ENCODE data around the gene PEAK1. TPM values are rescaled to one million over a fixed set of nuclear protein-coding genes. Genes with fewer than 3 reads are reported as not detected.
A peak's percentile ranks its signal among the peaks of the same experiment; 100 is the strongest.

Gene PEAK1
- total RNA-seq, 1 donor from 2014 or later = 75.2 TPM

DNA sequence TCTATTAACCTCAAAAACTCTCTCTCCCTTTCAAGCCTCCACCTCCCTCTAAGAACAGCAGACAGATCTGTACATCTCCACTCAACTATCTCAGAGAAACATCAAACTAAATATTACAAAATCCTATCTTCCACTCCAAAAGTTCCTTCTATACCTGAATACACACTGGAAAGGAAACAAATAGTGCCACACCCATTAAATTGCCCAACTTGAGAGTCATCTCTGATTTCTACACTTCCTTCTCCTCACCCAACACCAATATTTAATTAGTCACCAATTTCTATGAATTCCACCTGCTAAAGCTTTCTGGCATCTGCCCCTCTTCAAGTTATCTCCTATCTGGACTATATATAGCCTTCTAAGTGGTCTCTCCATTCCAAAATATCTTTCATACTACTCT lies 65.8 kb downstream of the PEAK1 start:
- peaks cover 69% of the 10 kb centered on the region for H3K4me1 ChIP-seq
- intact Hi-C loops (cut with micrococcal nuclease) = no loop called here
- no peak overlapping the region for H3K4me3 ChIP-seq

DNA sequence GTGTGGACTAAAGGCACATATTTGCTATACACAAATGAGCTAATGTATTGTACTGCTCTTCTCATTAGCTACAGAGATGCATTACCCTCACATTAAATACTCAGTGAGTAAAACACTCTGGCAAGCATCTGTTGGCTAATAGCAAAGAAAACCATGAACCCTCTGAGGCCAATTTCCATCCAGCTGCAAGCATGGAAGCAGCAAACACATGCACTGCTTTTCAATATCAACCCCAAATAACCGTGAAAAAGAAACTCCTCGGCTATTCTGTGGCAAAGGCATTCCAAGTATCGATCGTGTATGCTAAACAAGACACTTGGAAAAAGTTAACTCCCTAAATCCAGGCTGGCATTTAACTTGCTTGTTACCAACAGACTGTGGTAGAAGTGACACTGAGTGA lies 67.0 kb downstream of the PEAK1 start:
- intact Hi-C loops (cut with micrococcal nuclease) = no loop called here
- peaks cover 57% of the 10 kb centered on the region for H3K4me1 ChIP-seq
- no peaks in the 10 kb centered on the region for H3K36me3 ChIP-seq

More for the DNA sequence above, 65.8 kb downstream of the PEAK1 start:
- no peak overlapping the region for H3K27ac ChIP-seq (replicated peaks)
- no peaks in the 10 kb centered on the region for H3K27me3 ChIP-seq (ENCODE audit: low read depth)
- TF ChIP-seq, protein P1, sequence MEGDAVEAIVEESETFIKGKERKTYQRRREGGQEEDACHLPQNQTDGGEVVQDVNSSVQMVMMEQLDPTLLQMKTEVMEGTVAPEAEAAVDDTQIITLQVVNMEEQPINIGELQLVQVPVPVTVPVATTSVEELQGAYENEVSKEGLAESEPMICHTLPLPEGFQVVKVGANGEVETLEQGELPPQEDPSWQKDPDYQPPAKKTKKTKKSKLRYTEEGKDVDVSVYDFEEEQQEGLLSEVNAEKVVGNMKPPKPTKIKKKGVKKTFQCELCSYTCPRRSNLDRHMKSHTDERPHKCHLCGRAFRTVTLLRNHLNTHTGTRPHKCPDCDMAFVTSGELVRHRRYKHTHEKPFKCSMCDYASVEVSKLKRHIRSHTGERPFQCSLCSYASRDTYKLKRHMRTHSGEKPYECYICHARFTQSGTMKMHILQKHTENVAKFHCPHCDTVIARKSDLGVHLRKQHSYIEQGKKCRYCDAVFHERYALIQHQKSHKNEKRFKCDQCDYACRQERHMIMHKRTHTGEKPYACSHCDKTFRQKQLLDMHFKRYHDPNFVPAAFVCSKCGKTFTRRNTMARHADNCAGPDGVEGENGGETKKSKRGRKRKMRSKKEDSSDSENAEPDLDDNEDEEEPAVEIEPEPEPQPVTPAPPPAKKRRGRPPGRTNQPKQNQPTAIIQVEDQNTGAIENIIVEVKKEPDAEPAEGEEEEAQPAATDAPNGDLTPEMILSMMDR (IDR thresholded peaks at IDR 0.05; ENCODE audit: borderline replicate concordance) = no peak
- H3K9me3 ChIP-seq (replicated peaks) = no peaks in the 10 kb centered on the region
- no peak for DNase-seq
- no peaks in the 10 kb centered on the region for H3K36me3 ChIP-seq

DNA sequence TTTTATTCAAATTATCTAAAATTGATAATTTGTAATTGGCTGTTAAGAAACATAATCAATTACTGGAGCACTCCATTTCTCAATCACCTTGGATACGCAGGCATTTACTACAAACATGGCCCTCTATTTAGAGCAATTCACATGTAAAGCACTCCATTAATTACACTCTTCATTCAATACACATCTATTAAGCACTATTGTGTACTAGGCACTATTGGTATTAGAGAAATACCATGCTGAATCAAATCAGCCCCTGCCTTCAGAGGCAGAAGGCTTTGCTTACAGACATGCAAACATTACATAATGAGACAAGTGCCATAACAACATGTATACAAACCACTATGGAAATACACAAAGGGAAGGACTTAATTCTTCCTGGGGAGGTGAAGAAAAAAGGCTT lies 69.1 kb downstream of the PEAK1 start:
- Histone ChIP-seq H3K9me3 (replicated peaks) (no peaks in the 10 kb centered on the region), H3K27me3 (ENCODE audit: low read depth) (no peaks in the 10 kb centered on the region), H3K4me3 (no peak overlapping the region), H3K27ac (replicated peaks) (no peak overlapping the region), H3K4me1 (peaks cover 70% of the 10 kb centered on the region), H3K36me3 (no peaks in the 10 kb centered on the region)
- no peak for DNase-seq
- intact Hi-C loops (cut with micrococcal nuclease) = no loop called here
- TF ChIP-seq, protein P1 (IDR thresholded peaks at IDR 0.05; ENCODE audit: borderline replicate concordance) = no peak

More for the DNA sequence above, 67.0 kb downstream of the PEAK1 start:
- TF ChIP-seq, protein P1 (IDR thresholded peaks at IDR 0.05; ENCODE audit: borderline replicate concordance) = no peak
- no peaks in the 10 kb centered on the region for H3K27me3 ChIP-seq (ENCODE audit: low read depth)
- no peaks in the 10 kb centered on the region for H3K9me3 ChIP-seq (replicated peaks)
- H3K27ac ChIP-seq (replicated peaks) = no peak overlapping the region
- H3K4me3 ChIP-seq = no peak overlapping the region
- DNase-seq = no peak

DNA sequence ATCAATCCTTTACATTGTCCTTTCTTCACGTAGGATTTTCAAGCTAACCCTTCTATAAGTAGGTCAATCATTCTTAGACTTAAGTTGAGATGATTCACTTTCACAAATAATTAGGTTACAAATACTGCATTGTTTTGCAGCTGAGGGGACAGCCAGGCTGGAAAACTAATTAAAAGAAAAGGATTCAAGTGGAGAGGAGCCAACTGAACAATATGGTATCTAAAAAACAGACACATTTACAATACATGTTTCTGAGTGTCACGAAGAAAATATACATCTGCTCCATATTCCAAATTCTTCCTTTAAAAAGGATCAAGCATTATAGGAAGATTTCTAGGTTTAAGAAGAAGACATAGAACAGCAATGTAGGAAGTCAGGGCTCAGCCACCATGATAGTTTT lies 70.2 kb downstream of the PEAK1 start:
- Histone ChIP-seq H3K36me3 (no peaks in the 10 kb centered on the region), H3K27me3 (ENCODE audit: low read depth) (no peaks in the 10 kb centered on the region), H3K4me1 (peaks cover 71% of the 10 kb centered on the region), H3K9me3 (replicated peaks) (no peaks in the 10 kb centered on the region), H3K4me3 (no peak overlapping the region), H3K27ac (replicated peaks) (no peak overlapping the region)
- intact Hi-C loops (cut with micrococcal nuclease) = no loop called here
- no peak for DNase-seq
- TF ChIP-seq, protein P1 (IDR thresholded peaks at IDR 0.05; ENCODE audit: borderline replicate concordance) = no peak

DNA sequence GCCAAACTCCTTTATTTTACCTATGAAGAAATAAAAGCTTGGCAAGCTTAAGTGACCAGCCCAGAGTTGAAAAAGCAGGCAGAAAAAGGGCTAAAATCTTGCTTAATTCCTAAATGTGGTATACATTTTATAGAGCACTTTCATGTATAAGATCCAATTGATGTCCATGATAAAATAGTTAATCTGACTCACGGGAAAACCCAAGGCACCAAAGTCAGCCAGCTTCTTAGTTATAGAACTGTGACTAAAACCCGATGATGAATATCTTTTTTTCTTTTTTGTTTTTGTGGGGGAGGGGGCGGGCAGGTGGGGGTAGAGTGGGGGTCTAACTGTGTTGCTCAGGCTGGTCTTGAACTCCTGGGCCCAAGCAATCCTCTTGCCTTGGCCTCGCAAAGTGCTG lies 71.4 kb downstream of the PEAK1 start:
- DNase-seq = no peak
- H3K36me3 ChIP-seq = no peaks in the 10 kb centered on the region
- H3K4me3 ChIP-seq = no peak overlapping the region
- TF ChIP-seq, protein P1 (IDR thresholded peaks at IDR 0.05; ENCODE audit: borderline replicate concordance) = no peak
- no peaks in the 10 kb centered on the region for H3K27me3 ChIP-seq (ENCODE audit: low read depth)
- H3K27ac ChIP-seq (replicated peaks) = no peak overlapping the region
- no peaks in the 10 kb centered on the region for H3K9me3 ChIP-seq (replicated peaks)
- H3K4me1 ChIP-seq = peaks cover 59% of the 10 kb centered on the region
- intact Hi-C loops (cut with micrococcal nuclease) = no loop called here

DNA sequence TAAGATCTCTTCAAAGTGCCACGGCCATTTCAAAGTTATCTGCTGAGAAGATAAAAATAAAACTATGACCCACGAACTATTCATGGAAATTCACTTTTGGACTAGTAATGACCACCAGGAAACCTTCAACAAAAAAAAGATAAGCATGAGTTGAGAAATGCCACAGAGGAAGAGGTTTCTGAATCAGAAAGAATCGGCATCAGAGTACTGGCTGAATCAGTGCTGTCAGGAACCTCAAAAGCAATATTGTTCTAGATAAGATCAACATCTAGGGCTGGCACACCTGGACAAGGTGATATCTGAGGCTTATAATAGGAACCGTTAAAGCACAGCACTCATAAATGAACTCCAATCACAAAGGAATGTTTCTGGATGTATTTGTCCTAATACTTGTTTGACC lies 72.7 kb downstream of the PEAK1 start:
- no peak for DNase-seq
- intact Hi-C loops (cut with micrococcal nuclease) = no loop called here
- TF ChIP-seq, protein P1 (IDR thresholded peaks at IDR 0.05; ENCODE audit: borderline replicate concordance) = no peak
- Histone ChIP-seq H3K36me3 (no peaks in the 10 kb centered on the region), H3K4me1 (peaks cover 56% of the 10 kb centered on the region), H3K9me3 (replicated peaks) (no peaks in the 10 kb centered on the region), H3K27me3 (ENCODE audit: low read depth) (no peaks in the 10 kb centered on the region), H3K4me3 (peak overlapping the region; percentile 1), H3K27ac (replicated peaks) (peak overlapping the region; percentile 27)

Data from left ventricle myocardium inferior (tissue), 1 donor.